OCI-LY7 (cell line): ENCODE results near the gene RNF212. TPM values are rescaled to one million over a fixed set of nuclear protein-coding genes. Genes with fewer than 3 reads are reported as not detected.

Experiments used
- BruUV-seq: library from RNA; stranded (reverse); fragments of 400-500 nt; replicated peaks from 2 replicates; lab custom pipeline; 2021; lab: Mats Ljungman, UMichigan
- CTCF ChIA-PET: fragments of 300-600 bp; sonication (Branson Sonifier 250); formaldehyde crosslinking; loops from one replicate; lab custom pipeline; 2022; ENCODE audit warnings: antibody characterized with exemption; ENCODE audit not compliant: unreplicated experiment; lab: Charles Lee
- POLR2A ChIA-PET: fragments of 300-600 bp; sonication (Branson Sonifier 250); formaldehyde crosslinking; loops from one replicate; lab custom pipeline; 2022; ENCODE audit warnings: antibody characterized with exemption; lab: Charles Lee
- DNase-seq: peaks from one replicate; pipeline ENCODE4 v3.0.0-alpha.2; 2015; ENCODE audit warnings: low spot score
- H2AFZ ChIP-seq: fragments of 200-600 bp; sonication (generic), shearing (Covaris generic); 2 replicates; pipeline ENCODE4 v1.6.1; 2014; ENCODE audit warnings: mild to moderate bottlenecking, antibody characterized with exemption, low read length, moderate library complexity
- H3K27ac ChIP-seq: fragments of 200-600 bp; sonication (generic); 2 replicates; pipeline ENCODE4 v1.5.1; 2014; ENCODE audit warnings: mixed run types, low read depth, mild to moderate bottlenecking, moderate library complexity, low read length, inconsistent platforms; ENCODE audit not compliant: poor library complexity, severe bottlenecking
- H3K36me3 ChIP-seq: fragments of 200-600 bp; sonication (generic); 2 replicates; pipeline ENCODE4 v1.6.1; 2014; ENCODE audit warnings: mild to moderate bottlenecking, antibody characterized with exemption, low read length, moderate library complexity, mixed read lengths; ENCODE audit not compliant: insufficient read depth
- H3K4me1 ChIP-seq: fragments of 200-600 bp; sonication (generic); 2 replicates; pipeline ENCODE4 v1.5.1; 2014; ENCODE audit warnings: mild to moderate bottlenecking, low read length; ENCODE audit not compliant: insufficient read depth, poor library complexity, severe bottlenecking
- H3K4me2 ChIP-seq: fragments of 200-600 bp; sonication (generic); 2 replicates; pipeline ENCODE4 v1.6.1; 2014; ENCODE audit warnings: mild to moderate bottlenecking, low read length
- H3K4me3 ChIP-seq: fragments of 200-600 bp; sonication (generic); 2 replicates; pipeline ENCODE4 v1.5.1; 2014; ENCODE audit warnings: mild to moderate bottlenecking, low read depth, low read length; ENCODE audit not compliant: poor library complexity, severe bottlenecking
- H3K79me2 ChIP-seq: fragments of 200-600 bp; sonication (generic); 2 replicates; pipeline ENCODE4 v1.6.1; 2016; ENCODE audit warnings: low read depth, mild to moderate bottlenecking, low read length, moderate library complexity, mixed read lengths; ENCODE audit not compliant: insufficient read depth
- H3K9me2 ChIP-seq: fragments of 200-600 bp; sonication (generic); 2 replicates; pipeline ENCODE4 v1.6.1; 2016; ENCODE audit warnings: mild to moderate bottlenecking, low read length, mixed read lengths; ENCODE audit not compliant: insufficient read depth
- H3K9me3 ChIP-seq: fragments of 200-600 bp; sonication (generic); 2 replicates; pipeline ENCODE4 v1.6.1; 2014; ENCODE audit warnings: mild to moderate bottlenecking, mixed run types, low read length, mixed read lengths
- H4K20me1 ChIP-seq: fragments of 200-600 bp; sonication (generic); 2 replicates; pipeline ENCODE4 v1.6.1; 2014; ENCODE audit warnings: mild to moderate bottlenecking, antibody characterized with exemption, low read length, moderate library complexity, mixed read lengths; ENCODE audit not compliant: insufficient read depth
- EZH2phosphoT487 ChIP-seq: fragments of 200-600 bp; sonication (generic); IDR thresholded peaks from 2 replicates; pipeline ENCODE4 v1.6.1; 2018; ENCODE audit warnings: low read depth, borderline replicate concordance, mild to moderate bottlenecking, mixed run types, antibody characterized with exemption, low read length, moderate library complexity, mixed read lengths
- intact Hi-C: fragments of 100-400 bp; cut with micrococcal nuclease; formaldehyde crosslinking; loops from one replicate; pipeline ENCODE4 v1.10.0; 2022; ENCODE audit not compliant: unreplicated experiment
- total RNA-seq, 2 experiments: library from RNA; depleted of rRNA in 1 of 2; stranded (reverse); fragments of >200 nt in 1 of 2; shearing (Covaris generic) in 1 of 2; gene quantifications; 2 replicates each; pipeline ENCODE4 v1.2.3, GENCODE V29; 2014 to 2022
- TF ChIP-seq, protein P1 (sequence below): fragments of 200-600 bp; sonication (generic); conservative IDR thresholded peaks from 2 replicates; pipeline ENCODE4 v1.5.1; 2014; ENCODE audit warnings: mild to moderate bottlenecking, antibody characterized with exemption, low read length, moderate library complexity, mixed read lengths

RNF212 gene
- total RNA-seq, 2 experiments from 2014 or later, result not detected

- DNase-seq, result no peak
These were observed 64.4 kb downstream of the RNF212 start for GRCh38 chr4:1048773-1049590.

DNA sequence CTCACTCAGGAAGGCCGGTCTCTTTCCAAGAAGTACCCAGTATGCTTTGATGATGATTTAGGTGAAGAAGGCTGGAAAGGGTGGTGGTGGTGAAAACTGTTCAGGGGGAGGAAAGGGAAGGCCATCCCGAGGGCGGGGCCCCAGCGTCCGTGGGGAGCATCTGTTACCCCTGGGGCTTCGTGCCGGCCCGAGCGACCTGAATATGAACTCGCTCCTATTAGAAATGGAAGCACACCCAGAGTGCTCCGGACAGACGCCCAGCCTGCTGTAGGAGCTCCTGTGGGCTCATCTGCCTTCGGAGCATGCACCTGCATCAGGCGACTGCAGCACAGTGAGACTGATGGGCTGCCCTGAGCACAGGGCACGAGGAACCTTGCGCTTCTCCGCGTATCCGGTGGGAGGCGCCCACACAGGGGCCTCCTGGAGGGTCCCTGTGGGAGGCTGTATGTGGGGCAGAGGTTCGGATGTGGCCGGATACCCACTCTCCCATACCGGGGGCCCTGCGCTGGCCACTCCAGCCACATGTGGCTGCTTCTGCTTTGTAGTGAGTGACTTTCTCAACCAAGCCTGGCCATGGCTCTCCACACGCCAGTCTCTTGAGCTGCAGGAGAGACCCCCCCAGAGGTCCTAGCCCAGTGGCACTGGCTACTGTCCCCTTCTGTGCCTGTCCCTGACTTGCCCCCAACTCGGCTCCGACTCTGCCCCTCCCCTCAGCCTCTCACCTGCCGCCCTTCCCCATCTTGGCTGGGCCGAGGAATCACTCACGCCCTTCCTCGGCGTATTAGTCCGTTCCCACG is 65.2 kb downstream of the RNF212 start:
- POLR2A ChIA-PET, result interaction anchor here (0.5 kb wide), 1 partner anchor 238 kb away, joined by 4 read pairs; no protein-coding TSS in a partner anchor

More at GRCh38 chr4:1048773-1049590, 64.4 kb downstream of the RNF212 start:
- Histone ChIP-seq H3K27ac (no peak overlapping the region), H3K9me2 (no peaks in the 10 kb centered on the region), H3K4me3 (no peak overlapping the region), H3K36me3 (no peaks in the 10 kb centered on the region), H3K9me3 (no peaks in the 10 kb centered on the region), H2AFZ (no peak overlapping the region), H3K4me2 (no peak overlapping the region), H3K79me2 (no peaks in the 10 kb centered on the region), H3K4me1 (no peaks in the 10 kb centered on the region), H4K20me1 (no peaks in the 10 kb centered on the region)
- no TSS peak for BruUV-seq
- TF ChIP-seq, protein P1, sequence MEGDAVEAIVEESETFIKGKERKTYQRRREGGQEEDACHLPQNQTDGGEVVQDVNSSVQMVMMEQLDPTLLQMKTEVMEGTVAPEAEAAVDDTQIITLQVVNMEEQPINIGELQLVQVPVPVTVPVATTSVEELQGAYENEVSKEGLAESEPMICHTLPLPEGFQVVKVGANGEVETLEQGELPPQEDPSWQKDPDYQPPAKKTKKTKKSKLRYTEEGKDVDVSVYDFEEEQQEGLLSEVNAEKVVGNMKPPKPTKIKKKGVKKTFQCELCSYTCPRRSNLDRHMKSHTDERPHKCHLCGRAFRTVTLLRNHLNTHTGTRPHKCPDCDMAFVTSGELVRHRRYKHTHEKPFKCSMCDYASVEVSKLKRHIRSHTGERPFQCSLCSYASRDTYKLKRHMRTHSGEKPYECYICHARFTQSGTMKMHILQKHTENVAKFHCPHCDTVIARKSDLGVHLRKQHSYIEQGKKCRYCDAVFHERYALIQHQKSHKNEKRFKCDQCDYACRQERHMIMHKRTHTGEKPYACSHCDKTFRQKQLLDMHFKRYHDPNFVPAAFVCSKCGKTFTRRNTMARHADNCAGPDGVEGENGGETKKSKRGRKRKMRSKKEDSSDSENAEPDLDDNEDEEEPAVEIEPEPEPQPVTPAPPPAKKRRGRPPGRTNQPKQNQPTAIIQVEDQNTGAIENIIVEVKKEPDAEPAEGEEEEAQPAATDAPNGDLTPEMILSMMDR, result no peak
- TF ChIP-seq EZH2phosphoT487, result no peak
- intact Hi-C loops, result no loop called here
- POLR2A ChIA-PET, result interaction anchor here (0.5 kb wide), 1 partner anchor 239 kb away, joined by 4 read pairs; no protein-coding TSS in a partner anchor
- CTCF ChIA-PET, result no interaction called here

More for the DNA sequence above, 65.2 kb downstream of the RNF212 start:
- Histone ChIP-seq H3K79me2 (no peaks in the 10 kb centered on the region), H3K9me2 (no peaks in the 10 kb centered on the region), H3K4me3 (no peak overlapping the region), H2AFZ (no peak overlapping the region), H3K36me3 (no peaks in the 10 kb centered on the region), H3K4me2 (no peak overlapping the region), H4K20me1 (no peaks in the 10 kb centered on the region), H3K9me3 (no peaks in the 10 kb centered on the region), H3K27ac (no peak overlapping the region), H3K4me1 (no peaks in the 10 kb centered on the region)
- no peak for DNase-seq
- intact Hi-C loops, result no loop called here
- no TSS peak for BruUV-seq
- CTCF ChIA-PET, result no interaction called here
- TF ChIP-seq EZH2phosphoT487, result no peak
- TF ChIP-seq, protein P1, result no peak
